Testis (tissue), 2 donors: Measurements from ENCODE around the gene ANKRD27.

Source experiments
- POLR2A ChIP-seq: fragments of 450-650 bp; IDR thresholded peaks from one replicate; pipeline ENCODE4 v1.6.1; 2017; ENCODE audit warnings: antibody characterized with exemption, mild to moderate bottlenecking, moderate library complexity
- TF ChIP-seq, protein P1 (sequence below), 3 experiments: fragments of 450-650 bp in 2 of 3; fragments of 200-600 bp in 1 of 3; sonication (generic) in 1 of 3; IDR thresholded peaks; one replicate each; pipeline ENCODE4 v1.5.1; 2016 to 2019; ENCODE audit warnings: antibody characterized with exemption in 3 of 3, mild to moderate bottlenecking in 2 of 3, moderate library complexity in 1 of 3

DNA sequence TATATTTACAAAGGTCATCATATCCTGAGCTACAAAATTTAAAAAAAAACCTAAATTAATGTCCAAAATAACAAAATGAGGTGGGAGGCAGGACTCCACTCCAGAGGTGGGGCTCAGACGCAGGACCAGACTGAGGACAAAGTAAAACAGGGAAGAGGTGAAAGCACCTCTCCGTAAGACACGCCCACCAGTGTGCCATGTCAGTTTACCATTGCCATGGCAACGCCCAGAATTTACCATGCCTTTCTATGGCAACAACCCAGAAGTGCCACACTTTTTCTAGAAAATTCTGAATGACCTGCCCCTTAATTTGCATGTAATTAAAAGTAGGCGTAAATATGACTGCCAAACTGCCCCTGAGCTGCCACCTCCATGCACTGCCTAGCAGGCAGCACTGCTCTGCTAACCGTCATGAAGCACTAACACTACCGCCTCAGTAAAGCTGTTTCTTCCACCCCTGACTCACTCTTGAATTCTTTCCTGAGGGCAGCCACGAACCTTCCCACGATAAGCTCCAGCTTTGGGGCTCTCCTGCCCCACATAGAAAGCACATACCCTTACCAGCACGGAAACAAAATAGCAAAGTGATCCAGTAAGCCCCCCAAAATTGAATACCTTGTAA is 116.3 kb downstream of the ANKRD27 start:
- TF ChIP-seq, protein P1, sequence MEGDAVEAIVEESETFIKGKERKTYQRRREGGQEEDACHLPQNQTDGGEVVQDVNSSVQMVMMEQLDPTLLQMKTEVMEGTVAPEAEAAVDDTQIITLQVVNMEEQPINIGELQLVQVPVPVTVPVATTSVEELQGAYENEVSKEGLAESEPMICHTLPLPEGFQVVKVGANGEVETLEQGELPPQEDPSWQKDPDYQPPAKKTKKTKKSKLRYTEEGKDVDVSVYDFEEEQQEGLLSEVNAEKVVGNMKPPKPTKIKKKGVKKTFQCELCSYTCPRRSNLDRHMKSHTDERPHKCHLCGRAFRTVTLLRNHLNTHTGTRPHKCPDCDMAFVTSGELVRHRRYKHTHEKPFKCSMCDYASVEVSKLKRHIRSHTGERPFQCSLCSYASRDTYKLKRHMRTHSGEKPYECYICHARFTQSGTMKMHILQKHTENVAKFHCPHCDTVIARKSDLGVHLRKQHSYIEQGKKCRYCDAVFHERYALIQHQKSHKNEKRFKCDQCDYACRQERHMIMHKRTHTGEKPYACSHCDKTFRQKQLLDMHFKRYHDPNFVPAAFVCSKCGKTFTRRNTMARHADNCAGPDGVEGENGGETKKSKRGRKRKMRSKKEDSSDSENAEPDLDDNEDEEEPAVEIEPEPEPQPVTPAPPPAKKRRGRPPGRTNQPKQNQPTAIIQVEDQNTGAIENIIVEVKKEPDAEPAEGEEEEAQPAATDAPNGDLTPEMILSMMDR (IDR thresholded peaks at IDR 0.05): no peak
- no peak for TF ChIP-seq POLR2A
